Right lobe of liver (tissue), 6 donors: ENCODE data around the gene ACTL8. TPM values are rescaled to one million over a fixed set of nuclear protein-coding genes. Genes with fewer than 3 reads are reported as not detected.

Experiments
- ATAC-seq, 4 donors: fragments of 200-7000 bp; cut with Tn5 transposase; one replicate each; pipeline ENCODE4 v1.9.1; 2020; ENCODE audit warnings: mild to moderate bottlenecking in 4 of 4, moderate library complexity in 4 of 4
- DNase-seq, 3 donors: peaks; one replicate each; pipeline ENCODE4 v3.0.0-alpha.2; 2020
- H3K27ac ChIP-seq, 3 donors: fragments of 200-600 bp; one replicate each; pipeline ENCODE4 v1.8.0; 2022
- H3K27me3 ChIP-seq, 2 donors: fragments of 200-600 bp; one replicate each; pipeline ENCODE4 v1.8.0; 2022
- H3K36me3 ChIP-seq, 4 donors: fragments of 200-600 bp; sonication (generic) in 1 of 4; one replicate each; pipeline versions ENCODE4 v1.5.1 to v1.8.0; 2017 to 2022; ENCODE audit warnings: control low read depth in 1 of 4
- H3K4me1 ChIP-seq, 4 donors: fragments of 200-600 bp; sonication (generic) in 1 of 4; one replicate each; pipeline versions ENCODE4 v1.5.1 to v1.8.0; 2017 to 2022; ENCODE audit warnings: control low read depth in 1 of 4
- H3K4me3 ChIP-seq, 3 donors: fragments of 200-600 bp; one replicate each; pipeline ENCODE4 v1.8.0; 2022
- H3K9me3 ChIP-seq, 4 donors: fragments of 200-600 bp; sonication (generic) in 1 of 4; one replicate each; pipeline versions ENCODE4 v1.5.1 to v1.8.0; 2017 to 2022; ENCODE audit warnings: control low read depth in 1 of 4
- POLR2A ChIP-seq: fragments of 450-650 bp; IDR thresholded peaks from one replicate; pipeline ENCODE4 v1.6.1; 2017; ENCODE audit warnings: antibody characterized with exemption, mild to moderate bottlenecking
- WGBS: methylation state at CpG from one replicate; pipeline ENCODE4 v1.1.6; 2018; ENCODE audit warnings: low coverage, low lambda C conversion rate; ENCODE audit not compliant: insufficient coverage; ENCODE audit errors: missing lambda C conversion rate; 5-methylcytosine and 5-hydroxymethylcytosine counted together
- intact Hi-C, 2 donors: fragments of 100-400 bp; cut with DNase I; formaldehyde crosslinking; loops; one replicate each; pipeline versions ENCODE4 v1.11.2 to v1.14.1; 2022
- total RNA-seq, 6 experiments: library from RNA; depleted of rRNA in 2 of 6; stranded (reverse); fragments of >200 nt in 2 of 6; fragmentation: NEBNext Ultra II Directional in 3 of 6; extraction: Animal tissue kit (Norgen Biotek cat#: 25700) in 3 of 6; gene quantifications; one replicate each; pipeline versions ENCODE4 v1.1.0 to v1.2.4, GENCODE V29; 2016 to 2023
- TF ChIP-seq, protein P1 (sequence below), 4 donors: fragments of 200-600 bp in 3 of 4; fragments of 450-650 bp in 1 of 4; IDR thresholded peaks; one replicate each; pipeline versions ENCODE4 v1.5.1 to v1.8.0; 2016 to 2022; ENCODE audit warnings: antibody characterized with exemption in 4 of 4, mild to moderate bottlenecking in 2 of 4
- donor health status: DM: no; HTN: yes; CAD: no.
- donor health status: DM: no; HTN: no; CAD: no.
- donor health status: DM: no; HTN: no; CAD: no.
- donor health status: DM: no; HTN: yes; CAD: no.
- donor health status: DM: no; HTN: yes; CAD: no.

ACTL8 gene
- total RNA-seq, 6 experiments from 2014 or later = not detected

DNA sequence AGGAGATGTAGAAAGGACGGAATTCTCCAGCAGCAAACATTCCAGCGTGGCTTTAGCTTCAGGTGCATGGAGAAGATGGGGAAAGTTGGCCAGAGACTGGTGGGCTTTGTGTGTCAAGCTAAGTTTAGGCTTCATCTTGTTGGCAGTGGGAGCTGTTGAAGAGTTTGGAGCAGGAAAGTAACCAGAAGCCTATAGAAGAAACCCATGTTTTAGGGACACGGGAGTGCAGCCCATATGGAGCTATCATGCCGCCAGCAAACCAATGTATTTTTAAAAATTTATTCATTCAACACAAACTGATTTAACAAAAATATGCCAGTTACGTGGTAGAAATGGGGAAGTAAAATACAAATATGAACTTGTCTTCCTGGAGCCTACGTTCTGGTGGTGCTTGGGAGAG is 53.7 kb downstream of the ACTL8 start:
- H3K27me3 ChIP-seq = no peaks in the 10 kb centered on the region
- DNase-seq = no peak
- no peak overlapping the region for H3K4me3 ChIP-seq
- H3K36me3 ChIP-seq = no peaks in the 10 kb centered on the region
- H3K27ac ChIP-seq = no peak overlapping the region
- 37% methylated on average over 6 of the region's 6 CpGs for WGBS
- H3K4me1 ChIP-seq = no peaks in the 10 kb centered on the region
- intact Hi-C loops = no loop called here
- H3K9me3 ChIP-seq = no peaks in the 10 kb centered on the region
- ATAC-seq = no peak
- TF ChIP-seq, protein P1, sequence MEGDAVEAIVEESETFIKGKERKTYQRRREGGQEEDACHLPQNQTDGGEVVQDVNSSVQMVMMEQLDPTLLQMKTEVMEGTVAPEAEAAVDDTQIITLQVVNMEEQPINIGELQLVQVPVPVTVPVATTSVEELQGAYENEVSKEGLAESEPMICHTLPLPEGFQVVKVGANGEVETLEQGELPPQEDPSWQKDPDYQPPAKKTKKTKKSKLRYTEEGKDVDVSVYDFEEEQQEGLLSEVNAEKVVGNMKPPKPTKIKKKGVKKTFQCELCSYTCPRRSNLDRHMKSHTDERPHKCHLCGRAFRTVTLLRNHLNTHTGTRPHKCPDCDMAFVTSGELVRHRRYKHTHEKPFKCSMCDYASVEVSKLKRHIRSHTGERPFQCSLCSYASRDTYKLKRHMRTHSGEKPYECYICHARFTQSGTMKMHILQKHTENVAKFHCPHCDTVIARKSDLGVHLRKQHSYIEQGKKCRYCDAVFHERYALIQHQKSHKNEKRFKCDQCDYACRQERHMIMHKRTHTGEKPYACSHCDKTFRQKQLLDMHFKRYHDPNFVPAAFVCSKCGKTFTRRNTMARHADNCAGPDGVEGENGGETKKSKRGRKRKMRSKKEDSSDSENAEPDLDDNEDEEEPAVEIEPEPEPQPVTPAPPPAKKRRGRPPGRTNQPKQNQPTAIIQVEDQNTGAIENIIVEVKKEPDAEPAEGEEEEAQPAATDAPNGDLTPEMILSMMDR (IDR thresholded peaks at IDR 0.05) = no peak
- TF ChIP-seq POLR2A = no peak

DNA sequence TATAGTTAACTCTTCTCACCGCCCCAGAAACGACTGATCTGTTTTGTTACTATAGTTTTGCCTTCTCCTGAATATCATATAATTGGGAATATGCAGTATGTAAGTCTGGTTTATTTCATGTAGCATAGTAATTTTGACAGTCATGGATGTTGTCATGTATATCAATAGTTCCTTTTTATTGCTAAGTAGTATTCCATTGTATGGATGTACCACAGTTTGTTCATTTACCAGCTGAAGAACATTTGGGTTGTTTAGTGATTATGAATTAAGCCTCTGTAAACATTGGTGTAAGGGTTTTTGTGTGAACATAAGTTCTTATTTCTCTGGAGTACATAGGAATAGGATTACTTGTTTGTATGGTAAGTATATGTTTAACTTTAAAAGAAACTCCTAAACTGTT is 55.5 kb downstream of the ACTL8 start:
- intact Hi-C loops = no loop called here
- no peak for DNase-seq
- H3K9me3 ChIP-seq = no peaks in the 10 kb centered on the region
- H3K4me3 ChIP-seq = no peak overlapping the region
- TF ChIP-seq, protein P1 (IDR thresholded peaks at IDR 0.05) = no peak
- TF ChIP-seq POLR2A = no peak
- no peak for ATAC-seq
- no peaks in the 10 kb centered on the region for H3K36me3 ChIP-seq
- no peaks in the 10 kb centered on the region for H3K4me1 ChIP-seq
- 95% methylated on average over 2 of the region's 2 CpGs for WGBS
- H3K27ac ChIP-seq = no peak overlapping the region
- no peaks in the 10 kb centered on the region for H3K27me3 ChIP-seq

DNA sequence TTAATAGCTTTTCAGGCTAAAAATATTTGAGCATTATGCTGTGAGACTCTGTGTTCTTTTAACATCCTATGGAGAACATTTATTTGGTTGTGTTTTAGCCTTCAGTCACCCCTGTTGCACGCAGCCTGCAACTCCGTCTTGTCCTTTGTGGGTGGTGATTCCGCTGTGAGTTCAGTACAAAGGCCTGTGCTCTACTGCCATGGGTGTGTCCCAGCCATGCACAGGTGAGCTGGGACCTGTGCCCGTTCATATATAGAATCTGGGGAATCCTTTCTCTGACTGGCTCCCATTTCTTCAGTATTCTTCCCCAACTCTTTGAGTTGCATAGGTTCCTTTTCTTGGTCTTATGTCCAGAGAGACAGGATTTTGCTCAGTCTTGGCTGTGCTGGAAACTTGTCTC is 61.4 kb downstream of the ACTL8 start:
- TF ChIP-seq POLR2A = no peak
- TF ChIP-seq, protein P1 (IDR thresholded peaks at IDR 0.05) = no peak
- Histone ChIP-seq H3K4me3 (no peak overlapping the region), H3K4me1 (no peaks in the 10 kb centered on the region), H3K27me3 (no peaks in the 10 kb centered on the region), H3K9me3 (no peaks in the 10 kb centered on the region), H3K36me3 (no peaks in the 10 kb centered on the region), H3K27ac (no peak overlapping the region)
- DNase-seq (no peak), ATAC-seq (no peak)
- 66% methylated on average over 4 of the region's 4 CpGs for WGBS
- intact Hi-C loops = no loop called here

DNA sequence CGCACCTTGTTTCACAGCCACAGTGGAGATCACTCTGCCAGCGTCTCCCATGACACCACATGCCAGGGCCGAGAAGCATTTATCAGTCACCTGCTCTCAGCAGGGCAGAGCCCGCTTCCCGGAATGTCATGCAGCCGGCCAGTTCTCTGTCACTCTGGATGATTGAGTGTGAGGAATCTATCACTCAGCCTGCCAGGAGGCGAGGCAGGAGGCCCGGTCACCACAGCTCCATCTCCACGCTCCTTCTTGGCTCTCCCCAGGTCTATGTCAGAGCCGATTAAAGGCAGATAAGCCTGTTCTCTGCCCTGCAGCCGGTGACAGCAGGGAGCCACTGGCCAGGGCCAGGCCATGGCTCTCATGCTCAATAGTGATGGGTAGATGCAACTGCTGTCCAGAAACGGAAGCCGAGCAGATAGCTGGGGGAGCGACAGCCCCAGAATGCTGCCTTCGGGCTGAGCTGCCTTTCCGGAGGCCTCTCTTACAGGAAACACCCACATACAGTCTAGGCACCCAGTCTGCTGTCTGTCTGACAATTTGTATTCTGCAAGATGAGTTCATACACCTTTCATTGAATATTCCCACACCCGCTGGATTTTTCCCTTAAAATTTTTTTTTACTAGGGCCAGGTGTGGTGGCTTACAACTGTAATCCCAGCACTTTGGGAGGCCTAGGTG is 64.1 kb downstream of the ACTL8 start:
- TF ChIP-seq, protein P1 (IDR thresholded peaks at IDR 0.05) = no peak
- no peak for TF ChIP-seq POLR2A
- no peak for DNase-seq
- no peaks in the 10 kb centered on the region for H3K36me3 ChIP-seq
- H3K4me1 ChIP-seq = no peaks in the 10 kb centered on the region
- intact Hi-C loops = no loop called here
- no peak for ATAC-seq
- no peak overlapping the region for H3K27ac ChIP-seq
- H3K9me3 ChIP-seq = no peaks in the 10 kb centered on the region
- no peaks in the 10 kb centered on the region for H3K27me3 ChIP-seq
- no peak overlapping the region for H3K4me3 ChIP-seq
- 59% methylated on average over 9 of the region's 17 CpGs for WGBS

DNA sequence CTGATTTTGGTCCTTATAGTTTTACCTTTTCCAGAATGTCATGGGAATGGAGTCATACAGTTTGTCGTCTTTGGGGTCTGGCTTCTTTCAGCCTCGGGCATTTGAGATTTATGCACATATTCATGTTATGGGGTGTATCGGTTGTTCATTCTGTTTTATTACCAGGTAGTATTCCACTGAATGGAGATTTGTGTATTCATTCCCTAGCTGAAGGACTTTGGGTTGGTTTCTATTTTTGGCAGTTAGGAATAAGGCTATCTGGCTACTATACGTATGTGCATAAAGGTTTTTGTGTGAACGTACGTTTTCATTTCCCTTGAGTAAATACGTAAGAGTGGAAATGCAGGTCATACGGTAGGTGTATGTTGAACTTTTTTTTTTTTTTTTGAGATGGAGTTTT is 65.1 kb downstream of the ACTL8 start:
- Histone ChIP-seq H3K4me3 (no peak overlapping the region), H3K4me1 (no peaks in the 10 kb centered on the region), H3K27me3 (no peaks in the 10 kb centered on the region), H3K9me3 (no peaks in the 10 kb centered on the region), H3K36me3 (no peaks in the 10 kb centered on the region), H3K27ac (no peak overlapping the region)
- no peak for ATAC-seq
- TF ChIP-seq, protein P1 (IDR thresholded peaks at IDR 0.05) = no peak
- no peak for TF ChIP-seq POLR2A
- no peak for DNase-seq
- intact Hi-C loops = no loop called here
- 68% methylated on average over 8 of the region's 8 CpGs for WGBS
